HEK293T (cell line): ENCODE measurements around the gene DGKA.
"Not testable (repeated sequence)": the region's sequence is repeated elsewhere in the genome, so short reads cannot be mapped to it uniquely, and the experiment has no call there.

Experiments
- CTCF ChIA-PET: fragments of 350-600 bp; formaldehyde crosslinking; extraction: SDS; loops from one replicate; lab custom pipeline; 2021; ENCODE audit warnings: antibody characterized with exemption, inconsistent platforms; lab: Yijun Ruan, JAX
- POLR2A ChIA-PET: fragments of 350-600 bp; formaldehyde crosslinking; extraction: SDS; loops from one replicate; lab custom pipeline; 2020; ENCODE audit warnings: antibody characterized with exemption, inconsistent platforms; lab: Yijun Ruan, JAX
- DNase-seq: peaks from one replicate; pipeline ENCODE4 v3.0.0; 2012; ENCODE audit warnings: mixed read lengths; ENCODE audit errors: extremely low spot score
- ARNT ChIP-seq: fragments of 450-650 bp; IDR thresholded peaks from 2 replicates; pipeline ENCODE4 v1.6.1; 2017; ENCODE audit warnings: mild to moderate bottlenecking
- BHLHE40 ChIP-seq: fragments of 450-650 bp; IDR thresholded peaks from 2 replicates; pipeline ENCODE4 v1.6.1; 2016; ENCODE audit warnings: mild to moderate bottlenecking, moderate library complexity, borderline replicate concordance
- CTBP1 ChIP-seq: fragments of 450-650 bp; IDR thresholded peaks from 2 replicates; pipeline ENCODE4 v1.6.1; 2016; ENCODE audit warnings: borderline replicate concordance
- ELF4 ChIP-seq: fragments of 450-650 bp; IDR thresholded peaks from 2 replicates; pipeline ENCODE4 v1.6.1; 2017; ENCODE audit warnings: antibody characterized with exemption
- FOXA1 ChIP-seq: fragments of 450-650 bp; IDR thresholded peaks from 2 replicates; pipeline ENCODE4 v1.6.1; 2016; ENCODE audit warnings: mild to moderate bottlenecking
- FOXK2 ChIP-seq: fragments of 450-650 bp; IDR thresholded peaks from 2 replicates; pipeline ENCODE4 v1.6.1; 2016; ENCODE audit warnings: mild to moderate bottlenecking
- FOXM1 ChIP-seq: fragments of 450-650 bp; IDR thresholded peaks from 2 replicates; pipeline ENCODE4 v1.6.1; 2017; ENCODE audit warnings: mild to moderate bottlenecking, borderline replicate concordance
- HDGF ChIP-seq: fragments of 450-650 bp; IDR thresholded peaks from 2 replicates; pipeline ENCODE4 v1.6.1; 2017; ENCODE audit warnings: antibody characterized with exemption, borderline replicate concordance
- L3MBTL2 ChIP-seq: fragments of 450-650 bp; conservative IDR thresholded peaks from 2 replicates; pipeline ENCODE4 v1.6.1; 2016; ENCODE audit warnings: mild to moderate bottlenecking
- LEF1 ChIP-seq: fragments of 450-650 bp; IDR thresholded peaks from 2 replicates; pipeline ENCODE4 v1.6.1; 2017; ENCODE audit warnings: mild to moderate bottlenecking, borderline replicate concordance
- NFRKB ChIP-seq: fragments of 450-650 bp; IDR thresholded peaks from 2 replicates; pipeline ENCODE4 v1.6.1; 2016; ENCODE audit warnings: mild to moderate bottlenecking, moderate library complexity
- PKNOX1 ChIP-seq: fragments of 450-650 bp; IDR thresholded peaks from 2 replicates; pipeline ENCODE4 v1.6.1; 2016
- SP1 ChIP-seq: fragments of 450-650 bp; IDR thresholded peaks from 2 replicates; pipeline ENCODE4 v1.6.1; 2017
- SUZ12 ChIP-seq: fragments of 450-650 bp; IDR thresholded peaks from 2 replicates; pipeline ENCODE4 v1.6.1; 2016; ENCODE audit warnings: mild to moderate bottlenecking
- TARDBP ChIP-seq: fragments of 450-650 bp; IDR thresholded peaks from 2 replicates; pipeline ENCODE4 v1.6.1; 2016
- ZNF384 ChIP-seq: fragments of 450-650 bp; IDR thresholded peaks from 2 replicates; pipeline ENCODE4 v1.6.1; 2016

DGKA gene

GRCh38 chr12:55908726-55909512, 22.0 kb upstream of the DGKA start:
- TF ChIP-seq LEF1 (no peak), ZNF384 (no peak), TARDBP (no peak), SP1 (no peak), ELF4 (no peak), BHLHE40 (no peak), HDGF (no peak)
- CTCF ChIA-PET = no interaction called here
- POLR2A ChIA-PET = no interaction called here
- no peak for DNase-seq

GRCh38 chr12:55909513-55909884, 21.5 kb upstream of the DGKA start:
- DNase-seq = no peak
- TF ChIP-seq FOXM1 (no peak), L3MBTL2 (no peak), TARDBP (no peak), ARNT (no peak), NFRKB (no peak)
- CTCF ChIA-PET = no interaction called here
- POLR2A ChIA-PET = no interaction called here

- POLR2A ChIA-PET = interaction anchor here (2.6 kb wide), 1 partner anchor 83 kb away, joined by 6 read pairs; the partner anchor contains the start of gene DNAJC14
- TF ChIP-seq L3MBTL2 = no peak
- TF ChIP-seq ZNF384 = no peak
- TF ChIP-seq TARDBP = no peak
- no peak for TF ChIP-seq BHLHE40
- CTCF ChIA-PET = no interaction called here
- DNase-seq = no peak
Observed at GRCh38 chr12:55912908-55913307, 18.1 kb upstream of the DGKA start.

GRCh38 chr12:55915482-55915859, 15.5 kb upstream of the DGKA start:
- CTCF ChIA-PET = no interaction called here
- no peak for DNase-seq
- POLR2A ChIA-PET = interaction anchor here (1.6 kb wide), 1 partner anchor 11 kb away, joined by 6 read pairs; no protein-coding TSS in a partner anchor
- TF ChIP-seq BHLHE40 (no peak), FOXM1 (no peak), NFRKB (no peak), LEF1 (no peak), CTBP1 (no peak), SP1 (no peak), FOXK2 (no peak), ELF4 (no peak), ARNT (no peak), TARDBP (no peak), ZNF384 (no peak), HDGF (no peak), L3MBTL2 (no peak), SUZ12 (no peak), FOXA1 (no peak), PKNOX1 (no peak)

GRCh38 chr12:55919032-55919431, 11.9 kb upstream of the DGKA start:
- DNase-seq, POLR2A ChIA-PET: not testable (repeated sequence)
- CTCF ChIA-PET = interaction anchor here (0.6 kb wide), 1 partner anchor 101 kb away, joined by 3 read pairs; the partner anchor contains the start of genes ORMDL2 and SARNP

GRCh38 chr12:55922126-55922525, 8.8 kb upstream of the DGKA start:
- CTCF ChIA-PET = interaction anchor here (1.0 kb wide), 1 partner anchor 9 kb away, joined by 5 read pairs; the partner anchor contains the start of gene DGKA
- no peak for TF ChIP-seq BHLHE40
- POLR2A ChIA-PET = no interaction called here
- DNase-seq = no peak

GRCh38 chr12:55923648-55924047, 7.3 kb upstream of the DGKA start:
- CTCF ChIA-PET, DNase-seq: not testable (repeated sequence)

GRCh38 chr12:55925371-55925770, 5.6 kb upstream of the DGKA start:
- TF ChIP-seq FOXA1 = no peak
- no peak for TF ChIP-seq NFRKB
- no peak for TF ChIP-seq L3MBTL2
- no peak for TF ChIP-seq BHLHE40
- no peak for TF ChIP-seq ARNT
- no peak for TF ChIP-seq SUZ12
- no peak for TF ChIP-seq SP1
- no peak for TF ChIP-seq FOXK2
- TF ChIP-seq ELF4 = no peak
- TF ChIP-seq ZNF384 = no peak
- no peak for TF ChIP-seq FOXM1
- no peak for TF ChIP-seq HDGF
- no peak for TF ChIP-seq LEF1
- no peak for TF ChIP-seq CTBP1
- no peak for TF ChIP-seq TARDBP
- POLR2A ChIA-PET = interaction anchor here (2.1 to 5.0 kb wide), 4 partner anchors 49 to 187 kb away, joined by 10 to 59 read pairs (median 22); partner anchors contain the start of genes DNAJC14, ORMDL2, RAB5B and SARNP
- DNase-seq = no peak
- CTCF ChIA-PET = interaction anchor here (1.4 to 2.1 kb wide), 3 partner anchors 9 to 183 kb away, joined by 4 to 8 read pairs (median 5); partner anchors contain the start of genes ORMDL2 and SARNP

More at GRCh38 chr12:55923648-55924047, 7.3 kb upstream of the DGKA start:
- POLR2A ChIA-PET = not testable (repeated sequence)
